Osteocyte (in vitro differentiated cells): ENCODE data around the gene COMMD9. TPM values are rescaled to one million over a fixed set of nuclear protein-coding genes. Genes with fewer than 3 reads are reported as not detected.

ENCODE experiments used
- DNase-seq: peaks from one replicate; pipeline ENCODE4 v3.0.0; 2021; ENCODE audit warnings: mixed read lengths; ENCODE audit not compliant: unreplicated experiment; ENCODE audit errors: extremely low spot score
- H3K27ac Mint-ChIP-seq: one replicate; pipeline ENCODE4 v1.8.0; 2021; ENCODE audit warnings: mild to moderate bottlenecking, mixed read lengths; ENCODE audit not compliant: unreplicated experiment
- H3K27me3 Mint-ChIP-seq: one replicate; pipeline ENCODE4 v1.8.0; 2021; ENCODE audit warnings: mixed read lengths; ENCODE audit not compliant: unreplicated experiment
- H3K36me3 Mint-ChIP-seq: one replicate; pipeline ENCODE4 v1.8.0; 2021; ENCODE audit warnings: mixed read lengths; ENCODE audit not compliant: unreplicated experiment
- H3K4me1 Mint-ChIP-seq: one replicate; pipeline ENCODE4 v1.8.0; 2021; ENCODE audit warnings: mixed read lengths; ENCODE audit not compliant: unreplicated experiment
- H3K4me3 Mint-ChIP-seq: one replicate; pipeline ENCODE4 v1.8.0; 2021; ENCODE audit warnings: mild to moderate bottlenecking, moderate library complexity, mixed read lengths; ENCODE audit not compliant: unreplicated experiment
- H3K9me3 Mint-ChIP-seq: one replicate; pipeline ENCODE4 v1.8.0; 2021; ENCODE audit warnings: mixed read lengths; ENCODE audit not compliant: unreplicated experiment
- CTCF ChIP-seq: fragments of 200-600 bp; sonication (generic); IDR thresholded peaks from 2 replicates; pipeline ENCODE4 v1.5.0; 2021; ENCODE audit warnings: antibody characterized with exemption, mild to moderate bottlenecking, moderate library complexity
- total RNA-seq: library from RNA; stranded (reverse); gene quantifications from 2 replicates; pipeline ENCODE4 v1.2.1, GENCODE V29; 2021

The COMMD9 gene
- total RNA-seq, 1 donor from 2014 or later, result 71.4 TPM

DNA sequence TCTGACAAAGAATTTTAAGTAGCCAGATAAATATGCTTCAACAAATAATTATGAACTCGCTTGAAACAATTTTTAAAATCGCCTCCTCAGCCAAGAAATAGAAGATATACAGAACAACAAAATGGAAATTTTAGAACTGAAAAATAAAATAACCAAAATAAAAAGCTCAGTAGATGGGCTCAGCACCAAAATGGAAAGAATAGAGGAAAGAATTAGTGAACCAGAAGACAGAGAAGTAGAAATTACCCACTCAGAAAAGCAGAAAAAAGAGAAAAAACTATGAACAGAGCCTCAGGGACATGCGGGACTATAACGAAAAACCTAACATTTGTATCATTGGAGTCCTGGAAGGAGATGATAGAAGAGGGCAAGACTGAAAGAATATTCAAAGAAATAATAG is 7.4 kb downstream of the COMMD9 start:
- no peak for TF ChIP-seq CTCF
- H3K9me3 Mint-ChIP-seq, result peaks cover 16% of the 10 kb centered on the region
- DNase-seq, result no peak
- no peak overlapping the region for H3K27ac Mint-ChIP-seq
- H3K27me3 Mint-ChIP-seq, result no peaks in the 10 kb centered on the region
- no peaks in the 10 kb centered on the region for H3K4me1 Mint-ChIP-seq
- peaks cover 16% of the 10 kb centered on the region for H3K36me3 Mint-ChIP-seq
- H3K4me3 Mint-ChIP-seq, result no peak overlapping the region

DNA sequence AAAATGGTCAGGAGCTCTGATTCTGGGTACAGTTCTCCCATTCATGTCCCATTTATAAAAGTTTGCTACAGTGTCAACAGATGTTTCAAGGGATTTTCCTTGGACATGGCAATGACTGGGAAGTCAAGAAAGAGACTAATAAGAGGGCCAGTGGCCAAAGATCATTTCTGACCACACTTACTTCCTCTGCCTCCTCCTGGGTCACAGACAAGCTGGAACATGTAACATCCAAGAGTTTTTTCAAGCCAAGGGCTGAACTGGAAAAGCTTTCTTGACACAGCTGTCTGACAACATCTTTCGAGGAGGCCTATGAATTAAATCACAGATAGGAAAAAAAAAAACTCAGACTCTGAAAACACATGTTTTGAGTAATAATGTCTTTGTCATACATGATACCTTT is 8.7 kb downstream of the COMMD9 start:
- H3K4me1 Mint-ChIP-seq, result no peaks in the 10 kb centered on the region
- peaks cover 16% of the 10 kb centered on the region for H3K9me3 Mint-ChIP-seq
- H3K27me3 Mint-ChIP-seq, result no peaks in the 10 kb centered on the region
- DNase-seq, result no peak
- no peak for TF ChIP-seq CTCF
- no peak overlapping the region for H3K27ac Mint-ChIP-seq
- H3K36me3 Mint-ChIP-seq, result peaks cover 20% of the 10 kb centered on the region
- H3K4me3 Mint-ChIP-seq, result no peak overlapping the region

- peaks cover 16% of the 10 kb centered on the region for H3K9me3 Mint-ChIP-seq
- DNase-seq, result peak; percentile 53
- peaks cover 24% of the 10 kb centered on the region for H3K36me3 Mint-ChIP-seq
- no peak for TF ChIP-seq CTCF
- H3K4me1 Mint-ChIP-seq, result no peaks in the 10 kb centered on the region
- no peaks in the 10 kb centered on the region for H3K27me3 Mint-ChIP-seq
- no peak overlapping the region for H3K27ac Mint-ChIP-seq
- H3K4me3 Mint-ChIP-seq, result no peak overlapping the region
Observed at GRCh38 chr11:36278531-36279282, 10.5 kb downstream of the COMMD9 start.

GRCh38 chr11:36274414-36274813 is 14.8 kb downstream of the COMMD9 start:
- Mint-ChIP-seq H3K36me3 (peaks cover 39% of the 10 kb centered on the region), H3K9me3 (peaks cover 6% of the 10 kb centered on the region), H3K27me3 (no peaks in the 10 kb centered on the region), H3K27ac (no peak overlapping the region), H3K4me1 (no peaks in the 10 kb centered on the region), H3K4me3 (no peak overlapping the region)
- DNase-seq, result peak; percentile 56
- no peak for TF ChIP-seq CTCF

DNA sequence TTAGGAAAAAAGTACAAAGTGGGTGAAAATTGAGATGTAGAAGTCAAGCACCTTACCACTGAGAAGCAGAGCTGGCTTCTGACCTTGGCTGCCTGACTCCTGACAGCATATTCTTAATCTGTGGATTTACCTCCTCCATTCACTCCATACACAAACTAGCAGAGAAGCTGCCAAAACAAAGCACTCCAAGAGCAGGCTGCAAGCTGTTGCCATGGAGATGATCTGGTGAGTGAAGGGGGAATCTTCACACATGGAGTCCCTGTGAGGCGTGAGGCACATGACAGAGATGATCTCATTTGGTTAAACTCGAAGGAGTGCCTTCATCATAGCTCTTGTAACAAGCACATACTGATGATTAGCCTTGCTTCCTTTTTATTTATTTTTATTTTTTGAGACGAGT is 16.1 kb downstream of the COMMD9 start:
- Mint-ChIP-seq H3K27me3 (no peaks in the 10 kb centered on the region), H3K4me1 (no peaks in the 10 kb centered on the region), H3K27ac (no peak overlapping the region), H3K9me3 (peaks cover 6% of the 10 kb centered on the region), H3K36me3 (peaks cover 39% of the 10 kb centered on the region), H3K4me3 (no peak overlapping the region)
- no peak for TF ChIP-seq CTCF
- peak; percentile 3 for DNase-seq
